WERI-Rb-1 (cell line): ENCODE measurements around the gene COQ8A.
"Not testable (repeated sequence)": the region's sequence is repeated elsewhere in the genome, so short reads cannot be mapped to it uniquely, and the experiment has no call there.

Experiments
- DNase-seq: peaks from one replicate; pipeline ENCODE4 v3.0.0-alpha.2; 2020
- H3K27ac ChIP-seq: fragments of 250-450 bp; sonication (Bioruptor Pico); 2 replicates; pipeline ENCODE4 v1.5.1; 2020; ENCODE audit warnings: mild to moderate bottlenecking, moderate library complexity
- H3K27me3 ChIP-seq: fragments of 250-450 bp; sonication (Bioruptor Pico); 2 replicates; pipeline ENCODE4 v1.5.1; 2021; ENCODE audit warnings: mild to moderate bottlenecking, low read depth, moderate library complexity; ENCODE audit not compliant: insufficient read depth, severe bottlenecking
- H3K36me3 ChIP-seq: fragments of 250-450 bp; sonication (Bioruptor Pico); 2 replicates; pipeline ENCODE4 v1.5.1; 2020; ENCODE audit warnings: mild to moderate bottlenecking, moderate library complexity
- H3K4me3 ChIP-seq: 2 replicates; pipeline ENCODE4 v1.5.1; 2011; ENCODE audit warnings: low read depth, mild to moderate bottlenecking, control low read depth, low read length
- H3K9me3 ChIP-seq: fragments of 250-450 bp; sonication (Bioruptor Pico); 2 replicates; pipeline ENCODE4 v1.5.1; 2021; ENCODE audit warnings: mild to moderate bottlenecking, moderate library complexity; ENCODE audit not compliant: severe bottlenecking
- TF ChIP-seq, protein P1 (sequence below): IDR thresholded peaks from 2 replicates; pipeline ENCODE4 v1.5.1; 2011; ENCODE audit warnings: low read depth, mild to moderate bottlenecking, control low read depth, inconsistent platforms, low read length

Gene COQ8A

GRCh38 chr1:226954777-226955176 is 14.7 kb downstream of the COQ8A start:
- H3K9me3 ChIP-seq: no peaks in the 10 kb centered on the region
- H3K27me3 ChIP-seq: no peaks in the 10 kb centered on the region
- no peak overlapping the region for H3K27ac ChIP-seq
- DNase-seq: no peak
- no peaks in the 10 kb centered on the region for H3K36me3 ChIP-seq
- TF ChIP-seq, protein P1, sequence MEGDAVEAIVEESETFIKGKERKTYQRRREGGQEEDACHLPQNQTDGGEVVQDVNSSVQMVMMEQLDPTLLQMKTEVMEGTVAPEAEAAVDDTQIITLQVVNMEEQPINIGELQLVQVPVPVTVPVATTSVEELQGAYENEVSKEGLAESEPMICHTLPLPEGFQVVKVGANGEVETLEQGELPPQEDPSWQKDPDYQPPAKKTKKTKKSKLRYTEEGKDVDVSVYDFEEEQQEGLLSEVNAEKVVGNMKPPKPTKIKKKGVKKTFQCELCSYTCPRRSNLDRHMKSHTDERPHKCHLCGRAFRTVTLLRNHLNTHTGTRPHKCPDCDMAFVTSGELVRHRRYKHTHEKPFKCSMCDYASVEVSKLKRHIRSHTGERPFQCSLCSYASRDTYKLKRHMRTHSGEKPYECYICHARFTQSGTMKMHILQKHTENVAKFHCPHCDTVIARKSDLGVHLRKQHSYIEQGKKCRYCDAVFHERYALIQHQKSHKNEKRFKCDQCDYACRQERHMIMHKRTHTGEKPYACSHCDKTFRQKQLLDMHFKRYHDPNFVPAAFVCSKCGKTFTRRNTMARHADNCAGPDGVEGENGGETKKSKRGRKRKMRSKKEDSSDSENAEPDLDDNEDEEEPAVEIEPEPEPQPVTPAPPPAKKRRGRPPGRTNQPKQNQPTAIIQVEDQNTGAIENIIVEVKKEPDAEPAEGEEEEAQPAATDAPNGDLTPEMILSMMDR: no peak
- H3K4me3 ChIP-seq: no peak overlapping the region

GRCh38 chr1:226955857-226956256 is 15.8 kb downstream of the COQ8A start:
- H3K36me3 ChIP-seq, H3K27ac ChIP-seq, H3K27me3 ChIP-seq, H3K4me3 ChIP-seq, DNase-seq, H3K9me3 ChIP-seq: not testable (repeated sequence)

DNA sequence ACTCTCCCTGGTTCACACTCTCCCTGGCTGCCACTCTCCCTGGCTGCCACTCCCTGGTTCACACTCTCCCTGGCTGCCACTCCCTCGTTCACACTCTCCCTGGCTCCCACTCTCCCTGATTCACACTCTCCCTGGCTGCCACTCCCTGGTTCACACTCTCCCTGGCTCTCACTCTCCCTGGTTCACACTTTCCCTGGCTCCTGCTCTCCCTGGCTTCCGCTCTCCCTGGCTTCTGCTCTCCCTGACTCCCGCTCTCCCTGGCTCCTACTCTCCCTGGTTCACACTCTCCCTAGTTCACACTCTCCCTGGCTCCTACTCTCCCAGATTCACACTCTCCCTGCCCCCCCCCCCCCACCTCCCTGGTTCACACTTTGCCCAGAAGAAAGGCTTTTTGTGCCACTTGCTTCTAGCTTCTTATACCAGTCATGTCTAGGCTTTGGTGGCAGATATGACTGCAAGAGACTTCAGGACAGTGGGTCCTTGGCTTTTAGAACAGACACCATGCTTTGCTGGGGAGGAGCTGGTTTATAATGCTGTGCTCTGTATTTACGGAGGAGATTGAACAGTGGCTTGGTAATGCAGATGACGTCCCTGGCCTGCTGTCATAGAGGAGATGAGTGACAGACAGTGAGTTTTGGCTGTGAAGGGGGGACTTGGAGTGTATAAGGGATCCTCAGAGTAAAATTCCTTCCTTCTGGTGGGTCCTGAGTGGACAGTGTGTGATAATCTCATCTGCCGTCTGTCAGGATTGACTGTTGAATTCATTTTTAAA is 17.0 kb downstream of the COQ8A start:
- DNase-seq: no peak
- H3K9me3 ChIP-seq: no peaks in the 10 kb centered on the region
- H3K4me3 ChIP-seq: no peak overlapping the region
- H3K27ac ChIP-seq: no peak overlapping the region
- no peaks in the 10 kb centered on the region for H3K27me3 ChIP-seq
- TF ChIP-seq, protein P1: no peak
- no peaks in the 10 kb centered on the region for H3K36me3 ChIP-seq

DNA sequence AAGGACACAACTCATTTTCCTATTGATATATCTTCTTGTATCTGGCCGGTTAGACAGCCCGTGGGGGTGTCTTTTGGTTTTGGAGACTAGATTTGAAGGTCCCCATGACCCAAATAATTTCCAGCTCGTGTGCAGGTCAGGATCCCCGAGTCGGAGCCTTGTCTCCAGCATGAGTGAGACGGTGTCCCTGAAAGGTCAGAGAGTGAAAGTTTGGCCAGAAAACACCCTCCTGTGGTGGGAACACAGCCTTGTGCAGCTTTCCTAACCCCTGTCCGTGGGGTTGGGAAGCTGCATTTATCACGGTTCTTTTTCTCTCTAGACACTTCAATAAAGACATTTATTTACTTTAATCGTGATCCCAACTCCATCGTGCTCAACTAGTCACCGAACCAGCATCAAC is 17.6 kb downstream of the COQ8A start:
- Histone ChIP-seq H3K4me3 (no peak overlapping the region), H3K27ac (no peak overlapping the region), H3K9me3 (no peaks in the 10 kb centered on the region), H3K36me3 (no peaks in the 10 kb centered on the region), H3K27me3 (no peaks in the 10 kb centered on the region)
- TF ChIP-seq, protein P1: no peak
- no peak for DNase-seq

- Histone ChIP-seq H3K4me3 (no peak overlapping the region), H3K36me3 (no peaks in the 10 kb centered on the region), H3K27ac (no peak overlapping the region), H3K27me3 (no peaks in the 10 kb centered on the region), H3K9me3 (no peaks in the 10 kb centered on the region)
- TF ChIP-seq, protein P1: no peak
- DNase-seq: no peak
Observed at GRCh38 chr1:226958300-226958699, 18.2 kb downstream of the COQ8A start.

- TF ChIP-seq, protein P1: no peak
- no peak overlapping the region for H3K27ac ChIP-seq
- H3K9me3 ChIP-seq: no peaks in the 10 kb centered on the region
- H3K27me3 ChIP-seq: no peaks in the 10 kb centered on the region
- no peaks in the 10 kb centered on the region for H3K36me3 ChIP-seq
- DNase-seq: no peak
- no peak overlapping the region for H3K4me3 ChIP-seq
Observed at GRCh38 chr1:226960256-226960655, 20.2 kb downstream of the COQ8A start.
